Right atrium auricular region (tissue), 2 donors: Measurements from ENCODE around the gene TIMM22. TPM values are rescaled to one million over a fixed set of nuclear protein-coding genes. Genes with fewer than 3 reads are reported as not detected.

Source experiments
- DNase-seq: peaks from one replicate; pipeline ENCODE4 v3.0.0-alpha.2; 2019; ENCODE audit warnings: low spot score
- H3K27ac ChIP-seq, 2 donors: fragments of 200-600 bp; sonication (generic); 1 replicate in 1 of 2; 2 replicates in 1 of 2; pipeline ENCODE4 v1.5.1; 2016 to 2019
- H3K27me3 ChIP-seq, 2 donors: fragments of 200-600 bp; sonication (generic); one replicate each; pipeline versions ENCODE4 v1.5.1 to v1.6.0; 2017 to 2019
- H3K36me3 ChIP-seq: fragments of 200-600 bp; sonication (generic); one replicate; pipeline ENCODE4 v1.5.1; 2016
- H3K4me1 ChIP-seq, 2 donors: fragments of 200-600 bp; sonication (generic); one replicate each; pipeline versions ENCODE4 v1.5.1 to v1.6.0; 2017 to 2019
- H3K4me3 ChIP-seq, 2 donors: fragments of 200-600 bp; sonication (generic); 1 replicate in 1 of 2; 2 replicates in 1 of 2; pipeline ENCODE4 v1.5.1; 2017 to 2019; ENCODE audit warnings: mild to moderate bottlenecking in 1 of 2, moderate library complexity in 1 of 2
- H3K9me3 ChIP-seq, 2 donors: fragments of 200-600 bp; sonication (generic); one replicate each; pipeline ENCODE4 v1.5.1; 2019
- total RNA-seq, 2 donors: library from RNA; depleted of rRNA; stranded (reverse); fragments of >200 nt; gene quantifications; one replicate each; pipeline ENCODE4 v1.1.0, GENCODE V29; 2016
- TF ChIP-seq, protein P1 (sequence below), 2 donors: fragments of 200-600 bp; sonication (generic); IDR thresholded peaks; one replicate each; pipeline ENCODE4 v1.5.1; 2019; ENCODE audit warnings: antibody characterized with exemption in 2 of 2

Gene TIMM22
- total RNA-seq, 2 donors from 2014 or later: 14.8 to 15.4 TPM

GRCh38 chr17:1012823-1013728, 16.1 kb downstream of the TIMM22 start:
- no peak for DNase-seq
- Histone ChIP-seq H3K36me3 (peaks cover 38% of the 10 kb centered on the region), H3K9me3 (no peaks in the 10 kb centered on the region), H3K27ac (peak overlapping the region; percentile 53 to 58), H3K27me3 (no peaks in the 10 kb centered on the region), H3K4me3 (no peak overlapping the region), H3K4me1 (peaks cover 0 to 50% of the 10 kb centered on the region in 2 donors)
- TF ChIP-seq, protein P1, sequence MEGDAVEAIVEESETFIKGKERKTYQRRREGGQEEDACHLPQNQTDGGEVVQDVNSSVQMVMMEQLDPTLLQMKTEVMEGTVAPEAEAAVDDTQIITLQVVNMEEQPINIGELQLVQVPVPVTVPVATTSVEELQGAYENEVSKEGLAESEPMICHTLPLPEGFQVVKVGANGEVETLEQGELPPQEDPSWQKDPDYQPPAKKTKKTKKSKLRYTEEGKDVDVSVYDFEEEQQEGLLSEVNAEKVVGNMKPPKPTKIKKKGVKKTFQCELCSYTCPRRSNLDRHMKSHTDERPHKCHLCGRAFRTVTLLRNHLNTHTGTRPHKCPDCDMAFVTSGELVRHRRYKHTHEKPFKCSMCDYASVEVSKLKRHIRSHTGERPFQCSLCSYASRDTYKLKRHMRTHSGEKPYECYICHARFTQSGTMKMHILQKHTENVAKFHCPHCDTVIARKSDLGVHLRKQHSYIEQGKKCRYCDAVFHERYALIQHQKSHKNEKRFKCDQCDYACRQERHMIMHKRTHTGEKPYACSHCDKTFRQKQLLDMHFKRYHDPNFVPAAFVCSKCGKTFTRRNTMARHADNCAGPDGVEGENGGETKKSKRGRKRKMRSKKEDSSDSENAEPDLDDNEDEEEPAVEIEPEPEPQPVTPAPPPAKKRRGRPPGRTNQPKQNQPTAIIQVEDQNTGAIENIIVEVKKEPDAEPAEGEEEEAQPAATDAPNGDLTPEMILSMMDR (IDR thresholded peaks at IDR 0.05): no peak

DNA sequence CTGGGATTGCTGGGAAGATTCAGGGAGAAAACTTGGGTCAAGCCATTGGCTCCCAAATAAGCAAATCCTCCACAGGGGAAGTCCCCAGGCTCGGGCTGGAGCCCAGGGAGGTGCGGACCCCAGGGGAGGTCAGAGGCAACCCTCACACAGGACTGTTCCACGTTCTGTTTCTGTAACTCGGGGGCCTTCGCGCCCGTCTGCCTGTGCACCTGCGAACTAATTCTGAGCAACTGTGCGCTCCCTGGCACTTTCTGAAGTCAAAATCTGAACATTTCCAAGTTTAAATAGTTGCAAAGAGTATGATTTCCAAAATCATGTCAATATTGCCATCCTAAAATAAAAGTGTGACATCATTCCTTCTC, 16.8 kb downstream of the TIMM22 start:
- peaks cover 0 to 50% of the 10 kb centered on the region in 2 donors for H3K4me1 ChIP-seq
- H3K9me3 ChIP-seq: no peaks in the 10 kb centered on the region
- peaks cover 38% of the 10 kb centered on the region for H3K36me3 ChIP-seq
- no peak for DNase-seq
- TF ChIP-seq, protein P1 (IDR thresholded peaks at IDR 0.05): no peak
- H3K4me3 ChIP-seq: no peak overlapping the region
- no peaks in the 10 kb centered on the region for H3K27me3 ChIP-seq
- no peak overlapping the region for H3K27ac ChIP-seq

- Histone ChIP-seq H3K4me3 (no peak overlapping the region), H3K9me3 (no peaks in the 10 kb centered on the region), H3K4me1 (peaks cover 0 to 53% of the 10 kb centered on the region in 2 donors), H3K27ac (peak overlapping the region; percentile 80 to 91), H3K36me3 (no peaks in the 10 kb centered on the region), H3K27me3 (no peaks in the 10 kb centered on the region)
- TF ChIP-seq, protein P1 (IDR thresholded peaks at IDR 0.05): no peak
- no peak for DNase-seq
Measured at GRCh38 chr17:1018547-1018946, 21.6 kb downstream of the TIMM22 start.

DNA sequence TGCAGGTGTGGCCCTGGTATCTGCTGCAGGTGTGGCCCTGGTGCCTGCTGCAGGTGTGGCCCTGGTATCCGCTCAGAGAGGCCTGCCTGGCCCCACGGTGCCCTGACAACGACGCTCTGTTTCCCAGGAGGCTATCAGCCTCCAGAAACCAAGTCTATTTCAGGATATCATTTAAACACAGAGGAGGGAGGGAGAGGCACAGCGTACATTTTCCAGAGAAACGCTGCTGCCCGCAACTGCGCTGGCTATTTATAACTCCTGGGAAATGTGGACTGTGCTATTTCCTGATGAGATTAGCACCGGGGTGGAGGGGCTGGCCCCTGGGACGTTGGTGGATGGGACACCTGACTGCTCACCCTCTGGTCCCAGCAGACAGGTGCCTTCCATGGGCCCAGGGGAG, 22.5 kb downstream of the TIMM22 start:
- DNase-seq: no peak
- Histone ChIP-seq H3K4me1 (peaks cover 0 to 54% of the 10 kb centered on the region in 2 donors), H3K4me3 (no peak overlapping the region), H3K36me3 (no peaks in the 10 kb centered on the region), H3K27ac (peak overlapping the region; percentile 80 to 91), H3K9me3 (no peaks in the 10 kb centered on the region), H3K27me3 (no peaks in the 10 kb centered on the region)
- TF ChIP-seq, protein P1 (IDR thresholded peaks at IDR 0.05): no peak

GRCh38 chr17:1021147-1021546, 24.2 kb downstream of the TIMM22 start:
- H3K9me3 ChIP-seq: no peaks in the 10 kb centered on the region
- H3K36me3 ChIP-seq: no peaks in the 10 kb centered on the region
- peak overlapping the region; percentile 80 to 91 for H3K27ac ChIP-seq
- H3K4me3 ChIP-seq: no peak overlapping the region
- H3K27me3 ChIP-seq: no peaks in the 10 kb centered on the region
- H3K4me1 ChIP-seq: peaks cover 0 to 66% of the 10 kb centered on the region in 2 donors
- TF ChIP-seq, protein P1 (IDR thresholded peaks at IDR 0.05): no peak
- DNase-seq: no peak
